GM18909 (cell line): Measurements from ENCODE around the gene GALNT9.

ENCODE experiments used
- ATAC-seq: cut with Tn5 transposase; IDR thresholded peaks from one replicate; pipeline ENCODE4 v1.9.1; 2021; ENCODE audit warnings: mild to moderate bottlenecking; ENCODE audit not compliant: unreplicated experiment, poor library complexity

GALNT9 gene

GRCh38 chr12:132190834-132191500 lies 138.4 kb downstream of the GALNT9 start:
- no peak for ATAC-seq

DNA sequence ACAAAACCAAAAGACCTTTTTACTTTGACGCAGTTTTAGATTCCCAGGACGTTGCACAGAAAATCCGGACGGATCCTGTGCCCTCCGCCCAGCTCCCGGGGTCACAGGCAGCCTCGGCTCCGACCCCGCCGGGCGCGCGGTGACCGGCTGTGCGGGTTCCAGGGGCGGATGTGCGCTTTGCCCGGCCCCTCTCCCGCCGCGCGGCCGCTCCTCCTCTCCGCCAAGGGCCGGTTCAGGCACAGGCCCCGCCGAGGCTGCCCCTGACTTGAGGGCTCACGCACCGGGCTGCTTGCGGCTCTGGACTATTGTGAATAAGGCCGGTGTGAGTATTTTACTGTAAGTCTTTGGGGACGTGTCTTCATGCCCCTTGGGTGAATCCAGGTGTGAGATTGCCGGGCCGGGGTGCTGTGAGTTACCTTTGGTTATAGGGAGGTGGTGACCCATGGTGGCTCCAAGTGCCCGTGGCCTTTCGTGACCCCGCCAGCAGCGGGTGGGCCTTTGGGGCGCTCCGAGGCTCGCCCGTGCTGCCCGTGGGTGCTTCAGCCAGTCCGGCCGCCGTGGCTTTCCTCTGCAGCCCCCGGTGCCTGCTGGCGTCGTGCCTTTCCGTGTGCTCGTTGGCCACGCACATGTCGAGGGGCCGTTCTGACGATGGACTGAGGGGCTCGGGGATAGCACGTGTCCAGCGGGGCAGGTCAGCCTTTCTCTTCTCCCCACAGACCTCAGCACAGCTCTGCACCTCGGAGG lies 139.2 kb downstream of the GALNT9 start:
- ATAC-seq, result peak; percentile 22

- peak; percentile 90 for ATAC-seq
These were observed 139.9 kb downstream of the GALNT9 start for GRCh38 chr12:132189378-132190011.

GRCh38 chr12:132188916-132189325 lies 140.5 kb downstream of the GALNT9 start:
- ATAC-seq, result no peak

DNA sequence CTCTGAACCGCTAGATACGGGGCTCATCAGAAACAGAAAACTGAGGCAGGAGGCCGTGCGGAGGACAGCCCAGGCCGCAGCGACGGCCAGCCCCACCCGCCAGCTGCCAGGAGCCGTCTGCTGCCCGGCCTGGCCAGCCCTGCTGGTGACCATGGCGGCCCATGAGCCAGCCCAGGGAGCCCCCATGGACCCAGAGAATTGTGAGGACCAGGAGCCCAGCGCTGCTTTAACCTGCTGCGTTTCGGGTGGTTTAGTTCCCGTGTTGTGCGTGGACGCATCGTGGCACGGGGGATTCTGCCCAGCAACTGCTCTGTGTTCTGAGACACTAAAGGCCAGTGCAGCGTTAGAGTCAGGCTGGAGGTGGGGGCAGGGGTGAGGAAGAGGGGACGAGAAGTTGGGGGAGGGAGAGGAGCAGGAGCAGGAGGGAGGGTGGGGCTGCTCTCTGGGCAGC lies 140.9 kb downstream of the GALNT9 start:
- ATAC-seq, result no peak

- no peak for ATAC-seq
These were observed 141.5 kb downstream of the GALNT9 start for GRCh38 chr12:132187646-132188450.

DNA sequence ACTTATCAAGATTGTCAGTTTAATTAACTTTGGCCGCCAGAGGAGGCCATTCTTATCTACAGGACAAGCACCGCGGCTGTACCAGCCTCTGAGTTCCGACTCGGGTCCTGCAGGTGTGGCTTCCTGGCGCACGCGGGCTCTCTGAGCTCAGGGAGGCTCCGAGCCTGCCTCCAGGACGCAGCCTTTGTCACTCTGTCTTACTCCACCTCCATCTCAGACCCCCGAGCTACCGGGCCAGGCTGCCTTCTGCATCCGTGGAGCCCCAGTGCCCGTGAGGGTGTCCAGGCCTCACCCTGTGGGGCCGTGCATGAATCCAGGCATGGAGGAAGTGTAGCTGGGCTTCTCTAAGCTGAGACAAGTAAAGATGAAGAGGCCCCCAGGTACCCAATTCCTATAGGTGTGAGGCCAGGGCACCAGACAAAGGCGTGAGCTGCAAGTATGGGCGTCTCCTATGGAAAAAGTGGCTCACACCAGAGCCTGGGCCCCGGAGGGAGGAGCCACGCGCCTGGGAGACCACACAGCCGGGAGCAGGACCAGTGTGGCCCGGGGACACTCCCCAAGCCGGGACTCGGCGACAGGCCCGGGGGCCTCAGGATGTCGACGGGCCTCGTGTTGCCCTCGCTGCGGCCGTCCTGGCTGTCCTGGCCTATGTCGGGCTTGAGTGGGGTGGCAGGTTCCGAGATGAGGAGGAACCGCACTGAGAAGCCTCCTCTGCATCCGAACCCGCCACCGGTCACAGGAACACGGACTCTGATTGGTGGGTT lies 142.3 kb downstream of the GALNT9 start:
- ATAC-seq, result no peak

DNA sequence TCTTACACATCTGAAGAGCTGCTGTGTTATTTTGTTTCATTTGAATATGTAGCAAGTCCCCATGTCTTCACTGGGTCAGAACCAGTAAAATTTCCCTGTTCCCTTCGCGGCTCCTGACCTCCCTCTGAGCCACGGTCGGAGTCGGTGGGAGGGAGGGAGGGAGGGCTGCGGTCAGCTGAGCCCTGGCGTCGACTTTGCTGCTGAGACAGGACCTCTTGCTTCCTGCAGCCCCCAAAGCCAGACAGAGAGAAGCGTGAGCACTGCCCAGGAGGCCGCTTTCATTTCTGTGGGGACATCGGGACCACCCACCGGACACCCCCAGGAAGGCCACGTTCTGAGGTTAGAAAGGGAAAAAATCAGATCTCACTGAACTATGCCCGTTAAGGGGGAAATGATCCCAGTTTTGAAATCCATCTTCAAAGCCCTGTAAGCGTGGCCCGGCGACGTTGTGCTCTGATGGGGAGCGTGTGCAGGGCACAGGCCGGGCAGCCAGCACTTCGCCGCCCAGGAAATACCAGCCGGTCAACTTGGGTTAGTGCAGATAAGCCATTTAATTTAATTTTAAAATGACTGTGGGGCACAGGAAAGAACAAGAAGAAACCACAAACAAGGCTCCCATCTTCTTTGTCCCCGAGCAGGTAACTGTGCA lies 143.1 kb downstream of the GALNT9 start:
- ATAC-seq, result no peak

DNA sequence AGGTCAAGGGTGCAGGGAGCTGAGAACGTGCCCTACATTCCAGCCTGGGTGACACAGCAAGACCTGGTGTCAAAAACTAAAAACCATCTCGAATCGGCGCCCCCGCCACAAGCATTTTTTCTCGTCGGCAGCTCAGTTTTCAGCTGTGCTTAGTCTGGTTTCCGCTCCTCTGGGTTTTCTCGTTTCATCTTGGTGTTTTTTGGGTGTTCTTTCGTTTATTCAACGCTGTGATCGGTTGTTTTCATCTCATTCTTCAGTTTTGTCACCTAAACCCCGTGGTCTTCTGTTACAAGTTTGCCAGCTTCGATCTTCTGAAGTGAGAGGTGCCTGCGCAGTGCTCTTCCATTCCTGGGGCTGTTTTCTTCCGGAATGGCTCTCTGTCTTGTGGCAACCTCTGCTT lies 143.7 kb downstream of the GALNT9 start:
- no peak for ATAC-seq

- ATAC-seq, result no peak
These were observed 146.6 kb downstream of the GALNT9 start for GRCh38 chr12:132182711-132183365.

DNA sequence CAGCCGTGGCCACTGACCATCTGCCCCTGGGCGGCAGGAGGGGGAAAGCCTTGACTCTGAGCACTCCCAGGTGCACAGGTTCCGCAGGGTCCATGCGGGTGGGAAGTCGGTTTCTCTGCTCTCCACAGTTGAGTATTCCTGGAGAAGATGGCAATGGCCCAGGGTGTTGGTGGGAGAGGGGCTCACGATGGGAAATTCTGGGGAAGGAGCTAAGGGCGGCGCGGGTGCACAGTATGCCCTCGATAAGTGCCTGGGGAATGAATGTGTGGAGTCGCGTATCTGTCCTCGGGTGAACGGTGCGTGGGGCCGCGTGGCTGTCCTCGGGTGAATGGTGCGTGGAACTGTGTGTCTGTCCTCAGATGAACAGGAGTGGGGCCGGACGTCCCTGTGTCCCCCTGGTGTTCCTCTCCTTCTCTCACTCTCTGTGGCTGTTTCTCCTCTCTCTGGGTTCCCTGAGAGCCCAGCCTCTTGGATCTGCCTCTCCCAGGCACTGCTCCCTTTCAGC lies 147.1 kb downstream of the GALNT9 start:
- no peak for ATAC-seq

DNA sequence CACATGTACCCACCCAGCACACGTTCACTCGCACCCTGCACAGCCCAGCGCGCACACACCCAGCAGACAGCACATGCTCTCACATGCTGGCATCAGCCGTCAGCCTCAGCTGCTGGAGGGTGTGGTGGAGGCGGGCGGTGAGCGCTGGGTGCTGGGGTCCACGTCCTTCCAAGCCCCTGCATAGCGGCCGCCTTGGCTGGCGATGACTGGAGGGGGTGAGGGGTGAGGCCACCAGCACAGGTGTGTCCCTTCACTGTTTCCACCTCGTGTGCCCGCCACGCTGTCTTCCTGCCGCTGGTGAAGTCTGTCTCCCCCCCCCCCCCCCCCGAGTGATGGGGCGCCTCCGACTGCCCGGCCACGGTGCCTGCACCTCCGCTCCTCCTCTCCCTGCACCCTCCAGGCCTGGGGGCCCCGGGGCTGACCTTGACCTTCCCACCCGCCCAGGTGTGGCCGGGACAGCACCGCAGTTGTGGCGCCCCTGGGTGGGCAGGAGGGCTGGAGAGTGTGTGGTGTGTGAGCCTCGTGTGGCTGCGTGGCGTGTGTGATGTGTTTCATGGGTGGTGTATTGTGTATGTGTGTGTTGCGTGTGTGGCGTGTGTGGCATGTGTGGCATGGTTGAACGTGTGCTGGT lies 147.7 kb downstream of the GALNT9 start:
- no peak for ATAC-seq

GRCh38 chr12:132180648-132181546 lies 148.5 kb downstream of the GALNT9 start:
- no peak for ATAC-seq

DNA sequence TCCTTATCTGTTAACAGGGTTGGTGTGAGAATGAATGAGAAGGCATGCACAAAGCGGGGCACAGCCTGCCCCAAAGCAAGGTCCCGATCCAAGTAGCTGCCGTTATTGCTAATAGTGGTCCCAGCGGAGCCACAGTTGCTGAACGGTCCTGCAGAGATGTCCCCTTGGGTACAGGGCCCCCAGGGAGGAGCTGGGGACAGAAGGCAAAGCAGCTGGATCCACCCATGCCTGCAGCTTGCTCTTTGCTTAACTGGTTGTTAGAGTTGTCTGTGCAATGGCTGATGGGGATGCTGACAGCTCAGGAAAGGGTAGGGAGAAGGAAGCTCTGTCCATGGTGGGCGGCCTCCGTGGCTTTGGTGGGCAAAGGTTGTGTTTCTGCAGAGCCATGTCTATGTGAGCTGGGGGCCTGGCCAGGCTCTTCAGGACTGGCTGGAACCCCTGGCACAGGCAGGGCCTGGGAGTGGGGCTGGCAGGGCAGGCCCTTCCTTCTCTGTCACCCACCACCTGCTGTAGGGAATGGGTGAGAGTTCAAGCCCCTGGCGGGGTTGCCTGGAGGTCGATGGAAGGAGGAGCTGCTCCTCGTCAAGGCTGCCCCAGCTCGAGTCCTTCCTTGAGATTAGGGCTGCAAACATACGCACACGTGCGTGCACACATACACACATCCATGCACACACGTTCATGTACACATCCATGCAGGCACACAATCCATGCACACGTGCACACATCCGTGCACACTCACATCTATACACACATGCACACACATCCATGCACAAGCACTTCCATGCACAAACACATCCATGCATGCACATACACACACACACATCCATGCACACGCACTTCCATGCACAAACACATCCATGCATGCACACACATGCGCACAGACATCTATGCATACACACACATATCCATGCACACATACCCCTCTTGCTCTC lies 149.7 kb downstream of the GALNT9 start:
- ATAC-seq, result no peak

DNA sequence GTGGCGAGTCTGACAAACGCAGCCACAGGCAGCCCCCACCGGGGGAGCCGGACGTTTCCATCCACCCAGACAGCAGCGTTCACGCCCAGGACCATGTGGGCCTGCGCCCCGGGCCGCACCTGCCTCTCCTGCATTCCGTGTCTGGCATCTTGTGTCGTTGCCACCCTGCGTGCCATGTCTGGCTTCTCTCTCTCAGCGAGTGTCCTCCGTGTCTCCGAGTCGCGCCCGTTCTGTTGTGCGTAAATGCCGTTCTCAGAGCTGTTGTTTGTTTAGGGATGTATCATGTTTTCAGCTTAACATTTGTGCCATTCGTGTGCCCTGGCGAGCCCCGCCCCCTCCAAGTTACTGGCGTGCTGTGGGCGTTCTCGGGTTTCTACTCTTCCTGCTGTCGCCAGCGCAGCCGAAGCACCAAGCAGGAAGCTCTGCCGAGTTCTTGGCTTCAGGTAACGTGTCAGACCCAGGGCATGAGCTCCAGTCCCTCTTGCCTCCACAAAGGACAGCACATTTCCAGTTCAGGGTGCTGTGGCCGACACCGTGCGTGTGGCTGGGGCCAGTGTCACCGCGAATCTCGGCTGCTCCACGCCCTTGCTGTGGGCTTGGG lies 150.5 kb downstream of the GALNT9 start:
- no peak for ATAC-seq

DNA sequence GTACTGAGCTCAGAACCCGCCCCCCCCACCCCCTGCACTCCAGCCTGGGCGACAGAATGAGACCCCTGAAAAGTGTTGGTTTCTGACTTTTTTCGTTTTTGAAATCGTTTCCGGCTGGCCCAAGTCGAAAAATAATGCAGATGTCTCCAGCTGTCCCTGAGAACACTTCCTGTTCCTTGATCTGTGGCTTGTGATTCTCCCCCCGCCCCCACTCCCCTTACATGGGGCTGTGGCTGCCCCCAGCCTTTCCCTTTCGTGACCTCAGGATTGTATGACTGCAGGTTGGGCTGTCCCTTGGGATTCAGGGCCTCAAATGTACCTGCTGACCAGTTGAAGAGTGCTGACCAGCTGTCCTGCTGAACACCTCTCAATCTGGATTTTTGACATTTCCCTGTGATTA lies 151.1 kb downstream of the GALNT9 start:
- ATAC-seq, result no peak
